ENCODE measurements around the gene PTPN12.
"Not testable (repeated sequence)": the region's sequence is repeated elsewhere in the genome, so short reads cannot be mapped to it uniquely, and the experiment has no call there.

PTPN12 gene

DNA sequence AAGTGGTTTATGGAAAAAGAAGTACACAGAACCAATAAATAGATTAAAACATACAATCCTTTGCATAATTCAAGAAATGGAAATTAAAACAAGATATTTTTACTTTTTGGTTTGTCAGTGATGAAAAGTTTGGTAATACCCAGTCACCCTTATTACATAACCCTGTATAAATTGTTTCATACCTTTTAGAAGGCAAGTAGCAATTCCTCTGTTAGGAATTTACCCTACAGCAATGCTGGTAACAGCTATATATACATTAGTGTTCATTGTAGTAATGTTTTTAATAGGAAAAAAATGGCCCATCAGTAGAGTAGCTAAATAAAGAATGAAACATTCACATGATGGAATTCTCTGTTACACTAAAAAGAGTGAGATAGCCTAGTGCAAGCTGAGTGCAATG lies 42.7 kb downstream of the PTPN12 start:
- DNase-seq (ENCODE audit: low read depth in 2 of 3, low spot score in 1 of 3), result no peak

DNA sequence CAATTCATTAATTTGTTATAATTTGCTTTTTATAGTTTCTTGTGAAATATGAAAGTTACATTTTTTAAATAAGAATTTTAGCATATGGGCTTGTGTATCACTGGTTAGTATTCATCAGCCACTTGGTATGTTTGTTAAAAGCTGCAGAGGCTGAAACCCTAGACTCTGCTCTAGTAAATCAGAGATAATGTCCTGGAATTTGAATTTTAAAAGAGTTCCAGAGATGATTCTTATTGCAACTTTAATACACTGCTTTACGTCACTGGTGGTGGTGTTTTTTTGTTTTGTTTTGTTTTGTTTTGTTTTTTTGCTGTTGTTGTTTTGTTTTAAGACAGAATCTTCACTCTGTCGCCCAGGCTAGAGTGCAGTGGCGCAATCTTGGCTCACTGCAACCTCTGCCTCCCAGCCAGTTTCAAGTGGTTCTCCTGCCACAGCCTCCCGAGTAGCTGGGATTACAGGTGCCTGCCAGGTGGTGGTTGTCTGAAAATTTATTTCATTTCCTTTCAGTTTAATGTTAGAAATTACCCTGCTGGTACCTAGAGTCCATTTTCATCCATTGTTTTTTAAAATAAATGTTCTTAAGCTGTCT lies 43.8 kb downstream of the PTPN12 start:
- DNase-seq (ENCODE audit: low read depth in 2 of 3, low spot score in 1 of 3), result no peak

DNA sequence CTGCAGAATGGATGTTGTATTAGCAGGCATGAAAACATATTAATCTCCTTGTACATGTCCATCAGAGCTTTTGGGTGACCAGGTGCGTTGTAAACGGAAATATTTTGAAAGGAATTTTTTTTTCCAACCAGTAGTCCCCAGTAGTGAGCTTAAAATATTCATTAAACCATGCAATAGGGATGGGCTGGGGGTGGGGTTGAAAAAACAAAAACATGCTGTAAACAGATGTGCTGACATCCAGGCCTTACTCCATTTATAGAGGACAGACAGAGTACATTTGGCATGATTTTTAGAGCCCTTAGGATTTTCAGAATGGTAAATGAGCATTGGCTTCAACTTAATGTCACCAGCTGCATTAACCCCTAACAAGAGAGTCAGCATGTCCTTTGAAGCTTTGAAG lies 50.2 kb downstream of the PTPN12 start:
- DNase-seq (ENCODE audit: low read depth in 2 of 3, low spot score in 1 of 3), result no peak

DNA sequence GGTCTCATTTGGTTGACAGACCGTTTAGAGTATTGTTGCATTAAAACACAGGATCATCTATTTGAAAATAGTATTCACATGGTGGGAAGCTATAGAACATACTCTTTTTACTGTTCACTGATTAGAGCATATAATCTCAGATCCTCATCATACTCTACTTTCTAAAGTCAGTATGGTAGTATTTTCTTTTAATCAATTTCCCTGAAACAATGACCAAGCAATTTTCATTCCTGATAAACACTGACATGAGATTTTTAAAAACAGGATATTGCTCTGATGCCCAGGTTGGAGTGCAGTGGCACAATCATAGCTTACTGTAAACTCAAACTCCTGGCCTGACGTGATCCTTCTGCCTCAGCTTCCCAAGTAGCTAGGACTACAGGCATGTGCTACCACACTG lies 63.9 kb downstream of the PTPN12 start:
- DNase-seq (ENCODE audit: low read depth in 2 of 3, low spot score in 1 of 3), result no peak

DNA sequence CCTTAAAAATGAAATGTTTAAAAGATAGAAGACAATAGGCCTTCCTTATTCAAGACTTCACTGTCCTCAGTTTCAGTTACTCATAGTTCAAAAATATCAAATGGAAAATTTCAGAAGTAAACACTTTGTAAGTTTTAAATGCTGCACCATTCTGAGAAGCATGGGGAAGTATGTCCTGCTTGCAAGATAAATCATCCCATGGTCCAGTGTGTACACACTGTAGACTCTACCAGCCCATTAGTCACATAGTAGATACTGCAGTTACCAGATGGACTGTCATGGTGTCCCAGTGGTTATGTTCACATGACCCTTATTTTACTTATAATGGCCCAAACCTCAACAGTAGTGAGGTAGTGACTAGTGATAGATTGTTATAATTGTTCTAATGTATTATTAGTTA lies 69.5 kb downstream of the PTPN12 start:
- no peak for DNase-seq (ENCODE audit: low read depth in 2 of 3, low spot score in 1 of 3)

DNA sequence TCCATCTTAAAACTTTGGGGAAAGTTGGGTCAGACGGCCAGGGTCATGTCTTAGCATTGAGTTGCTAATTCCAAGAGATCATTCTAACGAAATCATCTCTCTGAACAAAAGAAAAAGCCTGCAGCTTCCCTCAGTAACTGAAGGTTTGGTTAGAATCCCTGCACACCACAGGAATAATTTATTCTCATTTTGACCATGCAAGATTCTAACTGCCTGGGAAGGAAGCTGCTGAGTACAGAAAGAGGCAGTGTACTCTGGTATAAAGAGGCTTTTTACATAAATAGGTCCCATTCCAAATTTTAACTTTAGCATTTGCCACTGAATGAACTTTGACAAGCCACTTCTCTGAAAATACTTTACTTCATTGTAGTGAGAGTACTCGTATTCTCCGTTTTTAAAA lies 82.2 kb downstream of the PTPN12 start:
- DNase-seq (ENCODE audit: low read depth in 2 of 3, low spot score in 1 of 3), result no peak

DNA sequence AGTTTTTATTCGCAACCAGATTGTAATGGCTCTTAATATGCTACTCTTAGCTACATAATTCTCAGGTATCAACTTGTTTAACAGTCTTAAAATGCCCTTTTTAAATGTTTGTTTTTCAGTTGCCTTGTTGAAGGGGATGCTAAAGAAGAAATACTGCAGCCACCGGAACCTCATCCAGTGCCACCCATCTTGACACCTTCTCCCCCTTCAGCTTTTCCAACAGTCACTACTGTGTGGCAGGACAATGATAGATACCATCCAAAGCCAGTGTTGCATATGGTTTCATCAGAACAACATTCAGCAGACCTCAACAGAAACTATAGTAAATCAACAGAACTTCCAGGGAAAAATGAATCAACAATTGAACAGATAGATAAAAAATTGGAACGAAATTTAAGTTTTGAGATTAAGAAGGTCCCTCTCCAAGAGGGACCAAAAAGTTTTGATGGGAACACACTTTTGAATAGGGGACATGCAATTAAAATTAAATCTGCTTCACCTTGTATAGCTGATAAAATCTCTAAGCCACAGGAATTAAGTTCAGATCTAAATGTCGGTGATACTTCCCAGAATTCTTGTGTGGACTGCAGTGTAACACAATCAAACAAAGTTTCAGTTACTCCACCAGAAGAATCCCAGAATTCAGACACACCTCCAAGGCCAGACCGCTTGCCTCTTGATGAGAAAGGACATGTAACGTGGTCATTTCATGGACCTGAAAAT lies 89.7 kb downstream of the PTPN12 start:
- DNase-seq (ENCODE audit: low read depth in 2 of 3, low spot score in 1 of 3), result no peak

DNA sequence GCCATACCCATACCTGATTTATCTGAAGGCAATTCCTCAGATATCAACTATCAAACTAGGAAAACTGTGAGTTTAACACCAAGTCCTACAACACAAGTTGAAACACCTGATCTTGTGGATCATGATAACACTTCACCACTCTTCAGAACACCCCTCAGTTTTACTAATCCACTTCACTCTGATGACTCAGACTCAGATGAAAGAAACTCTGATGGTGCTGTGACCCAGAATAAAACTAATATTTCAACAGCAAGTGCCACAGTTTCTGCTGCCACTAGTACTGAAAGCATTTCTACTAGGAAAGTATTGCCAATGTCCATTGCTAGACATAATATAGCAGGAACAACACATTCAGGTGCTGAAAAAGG lies 90.2 kb downstream of the PTPN12 start:
- no peak for DNase-seq (ENCODE audit: low read depth in 2 of 3, low spot score in 1 of 3)

DNA sequence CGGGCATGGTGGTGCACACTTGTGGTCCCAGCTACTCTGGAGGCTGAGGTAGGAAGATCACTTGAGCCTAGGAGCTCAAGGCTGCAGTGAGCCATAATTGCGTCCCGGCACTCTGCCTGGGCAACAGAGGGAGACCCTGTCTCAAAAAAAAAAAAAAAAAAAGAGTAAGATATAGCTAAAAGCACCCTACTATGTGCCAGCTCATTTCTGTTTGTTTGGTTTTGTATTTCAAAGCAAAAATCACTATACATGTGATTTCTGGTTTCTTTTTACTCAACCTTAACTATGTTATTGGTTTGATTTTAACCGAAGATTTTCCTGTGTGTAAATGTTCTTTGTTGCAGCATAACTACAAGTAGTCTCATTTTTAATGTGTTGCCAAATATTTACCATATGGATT lies 92.7 kb downstream of the PTPN12 start:
- DNase-seq (ENCODE audit: low read depth in 2 of 3, low spot score in 1 of 3), result no peak

DNA sequence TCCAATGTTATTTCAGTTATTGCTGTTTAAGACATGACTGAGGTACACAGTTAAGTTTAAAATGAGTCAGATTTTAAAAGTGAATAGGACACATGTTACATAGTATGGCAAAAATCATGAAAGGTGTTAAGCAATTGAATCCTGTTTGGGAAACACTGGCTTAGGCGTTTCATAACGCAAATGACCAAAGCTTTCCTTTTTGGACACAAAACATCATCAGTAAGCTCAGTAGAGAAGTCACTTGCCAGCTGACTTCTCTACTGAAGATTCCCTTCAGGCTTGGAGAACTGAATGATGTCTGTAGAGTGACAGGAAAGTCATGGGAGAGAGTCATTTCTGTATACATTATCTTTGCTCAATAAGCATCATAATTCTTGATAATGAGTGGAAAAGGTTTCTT lies 94.7 kb downstream of the PTPN12 start:
- DNase-seq (ENCODE audit: low read depth in 2 of 3, low spot score in 1 of 3), result no peak

DNA sequence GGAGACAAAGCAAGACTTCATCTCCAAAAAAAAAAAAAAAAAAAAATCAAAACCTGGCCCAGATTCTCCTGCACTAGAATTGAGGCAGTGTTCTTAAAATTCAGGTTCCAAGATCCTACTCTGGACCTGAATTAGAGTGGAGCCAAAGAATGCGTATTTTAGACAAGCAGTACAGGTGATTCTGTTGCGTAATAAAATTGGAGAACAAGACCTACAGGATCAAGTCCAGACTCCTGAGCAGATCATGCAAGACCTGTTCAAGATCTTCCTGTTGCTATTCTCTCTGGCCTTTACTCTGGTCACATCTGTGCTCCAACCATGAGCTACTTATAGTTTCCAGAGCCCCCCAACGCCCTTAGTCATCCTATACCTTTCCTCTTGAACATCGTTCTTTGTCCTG lies 107.7 kb downstream of the PTPN12 start:
- DNase-seq (ENCODE audit: low read depth in 2 of 3, low spot score in 1 of 3), result no peak

DNA sequence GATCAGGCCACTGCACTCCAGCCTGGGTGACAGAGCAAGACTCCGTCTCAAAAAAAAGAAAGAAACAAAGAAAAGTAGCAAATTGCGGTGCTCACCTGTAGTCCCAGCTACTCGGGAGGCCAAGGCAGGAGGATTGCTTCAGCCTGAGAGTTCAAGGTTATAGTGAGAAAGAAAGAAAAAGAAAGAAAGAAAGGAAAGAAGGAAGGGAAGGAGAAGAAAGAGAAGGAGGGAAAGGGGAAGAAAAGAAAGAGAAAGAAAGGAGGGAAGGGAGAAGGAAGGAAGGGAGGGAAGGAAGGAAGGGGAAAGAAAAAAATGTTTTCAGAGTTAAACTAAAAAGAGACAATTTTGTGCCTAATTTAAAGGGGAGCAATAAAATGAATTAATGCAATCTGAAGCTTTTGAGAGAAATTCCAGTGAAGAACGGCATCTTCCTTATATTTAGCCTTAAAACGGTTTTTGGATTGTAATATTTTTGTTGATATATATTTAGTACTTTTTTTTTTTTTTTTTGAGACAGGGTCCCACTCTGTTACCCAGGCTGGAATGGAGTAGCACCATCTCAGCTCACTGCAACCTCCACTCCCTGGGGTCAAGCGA lies 111.7 kb downstream of the PTPN12 start:
- no peak for DNase-seq (ENCODE audit: low read depth in 2 of 3, low spot score in 1 of 3)

DNA sequence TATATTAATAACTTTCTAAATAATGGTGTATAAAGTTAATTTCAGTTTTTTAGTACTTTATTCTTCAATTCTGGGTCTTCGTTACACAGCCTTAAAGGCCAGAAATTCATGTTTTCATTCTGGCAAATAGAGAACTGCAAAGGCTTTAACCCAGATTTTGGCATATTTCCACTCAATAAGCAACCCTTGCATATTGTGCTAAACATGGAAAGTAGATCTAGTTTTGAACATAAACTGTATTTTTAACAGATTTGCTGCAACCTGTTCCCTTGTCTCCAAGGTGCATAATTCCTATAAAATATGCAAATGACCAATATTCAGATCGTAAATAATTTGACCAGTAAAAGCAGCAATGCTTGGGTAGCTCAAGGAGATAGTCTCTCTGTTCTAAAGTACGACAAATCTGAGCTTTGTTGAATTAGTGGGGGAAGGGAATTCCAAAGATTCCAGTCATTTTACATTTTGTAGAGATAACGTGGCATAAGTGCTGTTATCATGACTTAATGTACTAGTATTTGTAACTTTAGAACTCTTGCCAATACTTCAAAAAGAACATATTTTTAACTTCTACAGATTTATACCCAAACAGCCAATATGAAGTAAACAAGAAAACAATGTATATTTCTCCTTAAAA lies 112.7 kb downstream of the PTPN12 start:
- DNase-seq (ENCODE audit: low read depth in 2 of 3, low spot score in 1 of 3), result no peak

DNA sequence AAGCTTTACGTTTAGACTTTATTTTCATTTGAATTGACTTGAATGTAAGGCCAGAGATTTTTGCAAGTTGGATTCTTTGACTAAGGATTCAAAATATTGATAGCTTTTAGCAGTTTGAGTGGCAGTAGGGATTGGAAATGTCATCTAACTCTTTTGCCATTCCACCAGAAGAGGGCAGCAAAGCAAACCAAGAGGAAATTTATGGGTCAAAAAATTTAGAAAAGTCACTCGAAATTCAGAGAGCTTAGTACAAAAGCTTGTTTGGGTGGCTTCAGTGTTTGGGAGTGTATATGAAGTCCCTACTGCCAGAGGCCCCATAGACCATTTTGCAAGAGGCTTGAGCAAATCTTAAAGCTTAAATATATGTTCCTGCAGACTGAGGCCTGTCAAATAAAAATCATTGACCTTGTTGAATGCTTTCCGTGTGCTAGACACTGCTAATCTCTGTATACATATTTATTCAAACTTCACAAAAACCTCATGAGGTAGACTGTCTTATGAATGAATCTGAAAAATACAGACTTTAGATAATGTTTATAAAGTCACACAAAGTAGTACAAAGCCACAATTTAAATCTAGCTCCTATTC lies 114.6 kb downstream of the PTPN12 start:
- DNase-seq (ENCODE audit: low read depth in 2 of 3, low spot score in 1 of 3), result peak in 1 of 3 donors; percentile 54

DNA sequence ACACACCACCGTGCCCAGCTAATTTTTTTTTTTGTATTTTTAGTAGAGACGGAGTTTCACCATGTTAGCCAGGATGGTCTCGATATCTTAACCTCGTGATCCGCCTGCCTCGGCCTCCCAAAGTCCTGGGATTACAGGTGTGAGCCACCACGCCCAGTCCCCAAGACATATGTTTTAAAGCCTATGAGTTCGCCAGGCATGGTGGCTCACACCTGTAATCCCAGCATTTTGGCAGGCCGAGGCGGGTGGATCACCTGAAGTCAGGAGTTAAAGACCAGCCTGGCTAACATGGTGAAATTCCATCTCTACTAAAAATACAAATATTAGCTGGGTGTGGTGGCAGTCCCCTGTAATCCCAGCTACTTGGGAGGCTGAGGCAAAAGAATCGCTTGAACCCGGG lies 115.7 kb downstream of the PTPN12 start:
- DNase-seq (ENCODE audit: low read depth in 2 of 3, low spot score in 1 of 3), result not testable (repeated sequence)

DNA sequence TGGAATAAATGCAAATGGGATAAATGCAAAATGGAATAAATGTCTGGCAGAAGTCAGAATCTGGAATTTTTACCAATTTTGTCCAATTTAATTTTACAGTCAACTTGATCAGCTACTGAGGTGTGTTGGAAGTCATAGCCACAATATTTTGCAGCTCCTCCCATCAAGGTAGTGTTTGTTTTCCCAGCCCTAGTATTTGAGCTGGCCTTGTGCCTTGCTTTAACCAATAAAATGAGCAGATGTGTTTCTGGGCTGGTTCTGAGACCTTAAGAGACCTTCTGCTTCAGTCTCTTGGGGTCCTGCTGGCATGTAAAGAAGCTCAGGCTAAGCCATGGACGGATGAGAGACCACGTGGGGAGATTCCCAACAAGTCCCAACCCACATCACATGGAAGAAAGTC lies 116.5 kb downstream of the PTPN12 start:
- DNase-seq (ENCODE audit: low read depth in 2 of 3, low spot score in 1 of 3), result no peak

DNA sequence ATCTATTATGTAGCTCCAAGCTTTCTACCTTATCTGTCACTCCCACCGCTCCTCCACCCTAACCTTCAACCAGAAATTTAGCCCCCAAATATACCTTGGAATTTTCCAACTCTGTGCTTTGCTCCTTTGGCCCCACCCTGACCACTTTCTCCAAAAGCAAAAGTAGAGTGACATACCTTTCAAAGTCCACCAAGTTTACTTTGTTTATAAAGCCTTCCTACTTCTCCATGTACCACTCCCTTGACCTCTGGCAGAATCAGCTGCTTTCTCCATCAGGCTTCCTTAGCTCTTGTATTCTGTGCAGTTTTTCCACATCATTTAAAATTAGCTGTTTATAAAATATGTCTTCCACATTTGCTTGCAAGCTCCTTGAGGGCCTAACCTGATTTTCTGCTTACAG lies 118.3 kb downstream of the PTPN12 start:
- no peak for DNase-seq (ENCODE audit: low read depth in 2 of 3, low spot score in 1 of 3)

DNA sequence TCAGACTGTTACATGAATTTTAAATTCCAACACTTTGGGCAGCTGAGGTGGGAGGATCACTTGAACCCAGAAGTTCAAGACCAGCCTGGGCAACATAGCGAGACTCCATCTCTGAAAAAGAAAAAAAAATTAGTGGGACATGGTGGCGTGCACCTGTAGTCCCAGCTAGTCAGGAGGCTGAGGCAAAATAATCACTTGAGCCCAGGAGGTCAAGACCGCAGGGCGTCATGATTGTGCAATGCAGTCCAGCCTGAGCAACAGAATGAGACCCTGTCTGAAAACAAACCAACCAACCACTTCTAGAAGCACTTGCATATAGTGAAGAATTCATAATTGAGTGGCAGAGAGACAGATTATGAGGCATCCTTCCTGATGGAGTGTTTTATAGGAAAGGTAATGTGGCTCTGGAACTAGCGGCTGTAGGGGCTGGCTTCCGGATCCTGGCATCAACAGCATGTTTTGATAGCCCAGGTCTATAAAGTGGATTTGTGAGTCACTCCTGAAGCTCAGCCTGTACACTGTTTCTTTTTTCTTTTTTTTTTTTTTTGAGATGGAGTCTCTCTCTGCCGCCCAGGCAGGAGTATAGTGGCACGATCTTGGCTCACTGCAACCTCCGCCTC lies 118.9 kb downstream of the PTPN12 start:
- no peak for DNase-seq (ENCODE audit: low read depth in 2 of 3, low spot score in 1 of 3)

DNA sequence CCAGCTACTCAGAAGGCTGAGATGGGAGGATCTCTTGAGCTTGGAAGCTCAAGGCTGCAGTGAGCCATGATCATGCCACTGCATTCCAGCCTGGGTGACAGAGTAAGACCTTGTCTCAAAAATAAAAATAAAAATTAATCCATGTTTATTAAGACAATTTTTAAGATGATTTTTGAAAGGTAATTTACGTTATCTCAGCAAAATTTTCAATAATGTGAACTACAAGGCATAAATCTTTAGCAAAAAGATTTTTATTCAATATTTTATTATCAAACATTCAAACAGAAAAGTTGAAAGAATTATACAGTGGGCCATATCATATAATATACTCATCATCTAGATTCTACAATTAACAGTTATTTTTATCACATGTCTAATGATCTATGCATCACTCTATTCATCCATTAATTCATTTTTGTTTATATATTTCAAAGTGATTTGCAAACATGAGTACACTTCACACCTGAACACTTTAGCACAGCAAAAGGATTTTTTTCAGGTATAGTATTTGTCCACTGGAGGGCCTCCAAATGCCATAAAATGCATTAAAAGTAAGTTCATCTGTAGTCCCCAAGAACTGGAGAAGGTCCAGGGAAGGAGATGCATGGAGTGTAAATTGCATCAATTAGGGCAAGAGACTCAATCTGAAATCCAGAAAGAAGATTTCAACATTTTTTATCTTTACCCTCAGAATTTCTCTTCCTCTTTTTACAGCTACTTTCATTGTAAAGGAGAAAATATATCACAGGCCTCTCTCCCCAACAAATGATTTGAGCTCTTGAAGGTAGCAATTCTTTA lies 120.5 kb downstream of the PTPN12 start:
- peak in 1 of 3 donors; percentile 14 for DNase-seq (ENCODE audit: low read depth in 2 of 3, low spot score in 1 of 3)

DNA sequence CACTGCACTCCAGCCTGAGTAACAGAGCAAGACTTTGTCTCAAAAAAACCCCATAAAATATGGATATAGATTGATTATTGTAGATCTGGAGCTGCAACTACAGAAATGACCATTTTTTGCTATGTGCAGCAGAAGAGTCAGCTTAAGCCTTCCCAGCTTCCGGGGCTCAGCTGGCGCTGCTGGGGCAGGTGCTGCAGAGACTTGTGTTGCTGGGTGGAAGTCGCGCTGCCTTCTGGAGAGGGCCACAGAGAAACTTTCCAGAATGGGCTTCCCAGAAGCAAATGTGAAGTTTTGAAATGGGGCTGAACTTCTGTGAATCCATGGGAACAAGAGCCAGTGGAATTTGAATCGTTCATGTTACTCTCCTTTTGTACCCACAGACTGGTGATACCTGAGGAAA lies 121.8 kb downstream of the PTPN12 start:
- DNase-seq (ENCODE audit: low read depth in 2 of 3, low spot score in 1 of 3), result no peak

DNA sequence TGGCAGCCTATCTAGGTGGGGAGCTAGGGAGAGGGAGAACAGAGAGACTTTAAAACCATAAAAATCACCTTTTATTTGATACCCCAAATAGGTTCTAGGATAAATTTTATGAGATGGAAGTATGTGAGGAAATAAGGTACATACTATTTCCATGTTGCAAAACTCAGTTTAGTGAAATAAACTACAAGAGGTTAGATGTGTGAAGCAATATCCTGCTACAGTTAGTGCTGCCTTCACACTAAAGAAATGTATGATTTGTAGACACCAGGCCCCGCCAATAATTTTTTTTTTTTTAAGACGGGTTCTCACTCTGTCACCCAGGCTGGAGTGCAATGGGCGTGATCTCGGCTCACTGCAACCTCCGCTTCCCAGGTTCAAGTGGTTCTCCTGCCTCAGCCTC lies 124.7 kb downstream of the PTPN12 start:
- no peak for DNase-seq (ENCODE audit: low read depth in 2 of 3, low spot score in 1 of 3)

All from stimulated activated CD4-positive, alpha-beta T cell treated with anti-CD3 and anti-CD28 coated beads, Interleukin-12 subunit alpha, Interleukin-12 subunit beta, amount 100 ng/mL, for 48 hours (primary cell).